Activated CD4-positive, alpha-beta memory T cell treated with anti-CD3 and anti-CD28 coated beads, Interleukin-2, amount 10 ng/mL, durations not matched to agents 7 days and 5 days (primary cell): Measurements from ENCODE around the gene QPCT. TPM values are rescaled to one million over a fixed set of nuclear protein-coding genes. Genes with fewer than 3 reads are reported as not detected.

Source experiments
- CTCF ChIA-PET: fragments of 350-600 bp; sonication (Branson Sonifier 250); formaldehyde crosslinking; loops from one replicate; lab custom pipeline; 2021; ENCODE audit warnings: antibody characterized with exemption, inconsistent platforms; lab: Charles Lee
- POLR2A ChIA-PET: fragments of 350-600 bp; sonication (Branson Sonifier 250); formaldehyde crosslinking; loops from one replicate; lab custom pipeline; 2021; ENCODE audit warnings: antibody characterized with exemption; lab: Charles Lee
- DNase-seq: peaks from one replicate; pipeline ENCODE4 v3.0.0-alpha.2; 2020
- H3K27ac Mint-ChIP-seq: one replicate; pipeline ENCODE4 v1.8.0; 2021; ENCODE audit warnings: mild to moderate bottlenecking, mixed read lengths
- H3K27me3 Mint-ChIP-seq: one replicate; pipeline ENCODE4 v1.8.0; 2021; ENCODE audit warnings: mixed read lengths
- H3K36me3 Mint-ChIP-seq: one replicate; pipeline ENCODE4 v1.8.0; 2021; ENCODE audit warnings: low read depth, mixed read lengths
- H3K4me1 Mint-ChIP-seq: one replicate; pipeline ENCODE4 v1.8.0; 2021; ENCODE audit warnings: mixed read lengths
- H3K4me3 Mint-ChIP-seq: one replicate; pipeline ENCODE4 v1.8.0; 2021; ENCODE audit warnings: mild to moderate bottlenecking, mixed read lengths
- H3K9me3 Mint-ChIP-seq: one replicate; pipeline ENCODE4 v1.8.0; 2021; ENCODE audit warnings: mixed read lengths
- total RNA-seq, 2 experiments: library from RNA; stranded (reverse); gene quantifications; one replicate each; pipeline ENCODE4 v1.2.3, GENCODE V29; 2021

QPCT gene
- total RNA-seq, 2 experiments from 2014 or later, result not detected

- no peaks in the 10 kb centered on the region for H3K9me3 Mint-ChIP-seq
- H3K36me3 Mint-ChIP-seq, result peaks cover 9% of the 10 kb centered on the region
- H3K4me3 Mint-ChIP-seq, result no peak overlapping the region
- POLR2A ChIA-PET, result no interaction called here
- CTCF ChIA-PET, result interaction anchor here (1.4 kb wide), 1 partner anchor 23 kb away, joined by 3 read pairs; no protein-coding TSS in a partner anchor
- no peak overlapping the region for H3K27ac Mint-ChIP-seq
- peaks cover 23% of the 10 kb centered on the region for H3K4me1 Mint-ChIP-seq
- DNase-seq, result no peak
- peaks cover 37% of the 10 kb centered on the region for H3K27me3 Mint-ChIP-seq
Measured at GRCh38 chr2:37326866-37327634, 17.4 kb upstream of the QPCT start.

DNA sequence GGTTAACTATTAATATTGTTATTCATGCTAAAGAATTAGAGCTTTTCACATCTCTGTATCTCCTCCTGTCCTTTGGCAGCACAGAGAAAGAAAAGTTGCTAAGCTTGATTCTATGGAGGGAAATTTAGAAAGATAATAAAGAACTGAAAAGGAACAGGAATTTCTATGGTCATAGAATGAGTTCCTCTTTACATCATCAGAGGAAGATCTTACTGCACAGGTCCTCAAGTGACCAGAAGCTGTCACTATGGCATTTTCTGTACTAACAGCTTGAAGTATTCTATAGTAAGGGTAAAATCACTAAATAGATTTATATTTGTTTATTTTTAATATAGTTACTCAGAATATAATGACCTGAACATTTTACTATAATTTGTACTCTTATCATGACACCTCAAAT, 13.7 kb upstream of the QPCT start:
- Mint-ChIP-seq H3K4me3 (no peak overlapping the region), H3K27me3 (peaks cover 51% of the 10 kb centered on the region), H3K36me3 (no peaks in the 10 kb centered on the region), H3K9me3 (no peaks in the 10 kb centered on the region), H3K4me1 (peaks cover 3% of the 10 kb centered on the region), H3K27ac (no peak overlapping the region)
- no peak for DNase-seq
- ChIA-PET CTCF (interaction anchor here (0.9 kb wide), 1 partner anchor 18 kb away, joined by 4 read pairs; no protein-coding TSS in a partner anchor), POLR2A (no interaction called here)

GRCh38 chr2:37332560-37332959, 11.9 kb upstream of the QPCT start:
- H3K9me3 Mint-ChIP-seq, result no peaks in the 10 kb centered on the region
- no peak overlapping the region for H3K27ac Mint-ChIP-seq
- no peak overlapping the region for H3K4me3 Mint-ChIP-seq
- H3K4me1 Mint-ChIP-seq, result no peaks in the 10 kb centered on the region
- CTCF ChIA-PET, result no interaction called here
- POLR2A ChIA-PET, result no interaction called here
- H3K27me3 Mint-ChIP-seq, result peaks cover 40% of the 10 kb centered on the region
- DNase-seq, result no peak
- no peaks in the 10 kb centered on the region for H3K36me3 Mint-ChIP-seq

DNA sequence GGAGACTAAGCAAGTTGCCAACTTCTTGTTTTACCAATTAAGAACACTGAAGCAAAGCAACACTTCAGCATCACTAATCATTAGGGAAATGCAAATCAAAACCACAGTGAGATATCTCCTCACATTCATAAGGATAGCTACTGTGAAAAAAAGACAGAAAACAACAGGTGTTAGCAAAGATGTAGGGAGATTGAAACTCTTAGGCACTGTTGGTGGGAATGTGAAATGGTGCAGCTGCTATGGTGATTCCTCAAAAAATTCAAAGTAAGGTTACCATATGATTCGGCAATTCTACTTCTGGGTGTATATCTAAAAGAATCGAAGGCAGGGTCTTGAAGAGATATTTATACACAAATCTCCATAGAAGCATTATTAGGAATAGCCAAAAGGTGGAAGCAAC, 11.2 kb upstream of the QPCT start:
- no peak overlapping the region for H3K4me3 Mint-ChIP-seq
- CTCF ChIA-PET, result no interaction called here
- H3K4me1 Mint-ChIP-seq, result no peaks in the 10 kb centered on the region
- POLR2A ChIA-PET, result no interaction called here
- peaks cover 42% of the 10 kb centered on the region for H3K27me3 Mint-ChIP-seq
- no peaks in the 10 kb centered on the region for H3K9me3 Mint-ChIP-seq
- DNase-seq, result no peak
- no peak overlapping the region for H3K27ac Mint-ChIP-seq
- H3K36me3 Mint-ChIP-seq, result no peaks in the 10 kb centered on the region

- ChIA-PET POLR2A (no interaction called here), CTCF (no interaction called here)
- no peak overlapping the region for H3K27ac Mint-ChIP-seq
- H3K9me3 Mint-ChIP-seq, result no peaks in the 10 kb centered on the region
- no peaks in the 10 kb centered on the region for H3K4me1 Mint-ChIP-seq
- H3K4me3 Mint-ChIP-seq, result no peak overlapping the region
- no peaks in the 10 kb centered on the region for H3K36me3 Mint-ChIP-seq
- H3K27me3 Mint-ChIP-seq, result peaks cover 55% of the 10 kb centered on the region
- DNase-seq, result no peak
Measured at GRCh38 chr2:37335604-37336003, 8.8 kb upstream of the QPCT start.

DNA sequence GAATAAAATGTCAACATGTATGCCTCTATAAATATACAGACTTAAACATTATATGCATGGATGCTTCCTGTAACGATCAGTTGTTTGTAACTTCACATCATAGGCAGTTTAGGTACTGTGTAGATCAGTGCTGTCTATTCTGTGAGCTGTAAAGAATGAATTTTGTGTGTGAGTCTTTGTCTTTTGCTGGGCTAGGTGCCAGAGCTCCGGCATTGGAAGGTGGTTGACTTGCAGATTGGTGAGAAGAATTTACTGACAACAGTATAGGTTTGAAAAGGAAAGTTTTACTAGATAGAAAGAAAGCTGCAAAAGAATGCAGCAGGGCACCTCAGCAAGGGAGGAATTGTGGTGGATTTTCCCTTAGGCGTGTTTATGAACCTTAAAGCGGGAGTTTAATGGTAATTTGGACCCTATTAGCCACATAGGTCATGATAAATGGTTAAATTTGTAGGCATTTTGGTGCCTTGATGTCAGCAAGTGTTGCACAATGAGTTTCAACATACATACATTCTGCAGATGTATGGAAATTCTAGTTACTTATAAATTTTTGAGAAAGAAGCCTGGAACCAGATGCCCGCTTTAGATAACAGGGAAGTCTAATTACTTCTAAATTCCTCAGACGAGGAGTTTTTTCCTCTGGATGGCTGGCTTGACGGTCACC, 6.7 kb upstream of the QPCT start:
- Mint-ChIP-seq H3K36me3 (no peaks in the 10 kb centered on the region), H3K9me3 (no peaks in the 10 kb centered on the region), H3K27me3 (peaks cover 51% of the 10 kb centered on the region), H3K4me1 (no peaks in the 10 kb centered on the region), H3K4me3 (no peak overlapping the region), H3K27ac (no peak overlapping the region)
- ChIA-PET POLR2A (interaction anchor here (0.7 kb wide), 1 partner anchor 14 kb away, joined by 3 read pairs; no protein-coding TSS in a partner anchor), CTCF (interaction anchor here (1.5 kb wide), 1 partner anchor 15 kb away, joined by 3 read pairs; no protein-coding TSS in a partner anchor)
- no peak for DNase-seq

GRCh38 chr2:37338933-37339332, 5.5 kb upstream of the QPCT start:
- no peak overlapping the region for H3K27ac Mint-ChIP-seq
- no peaks in the 10 kb centered on the region for H3K36me3 Mint-ChIP-seq
- DNase-seq, result no peak
- CTCF ChIA-PET, result no interaction called here
- H3K27me3 Mint-ChIP-seq, result peaks cover 51% of the 10 kb centered on the region
- H3K4me1 Mint-ChIP-seq, result no peaks in the 10 kb centered on the region
- H3K4me3 Mint-ChIP-seq, result no peak overlapping the region
- POLR2A ChIA-PET, result no interaction called here
- no peaks in the 10 kb centered on the region for H3K9me3 Mint-ChIP-seq

GRCh38 chr2:37340637-37341036, 3.8 kb upstream of the QPCT start:
- Mint-ChIP-seq H3K27ac (no peak overlapping the region), H3K36me3 (no peaks in the 10 kb centered on the region), H3K4me3 (no peak overlapping the region), H3K9me3 (no peaks in the 10 kb centered on the region), H3K27me3 (peaks cover 54% of the 10 kb centered on the region), H3K4me1 (peaks cover 9% of the 10 kb centered on the region)
- ChIA-PET POLR2A (no interaction called here), CTCF (no interaction called here)
- DNase-seq, result no peak

DNA sequence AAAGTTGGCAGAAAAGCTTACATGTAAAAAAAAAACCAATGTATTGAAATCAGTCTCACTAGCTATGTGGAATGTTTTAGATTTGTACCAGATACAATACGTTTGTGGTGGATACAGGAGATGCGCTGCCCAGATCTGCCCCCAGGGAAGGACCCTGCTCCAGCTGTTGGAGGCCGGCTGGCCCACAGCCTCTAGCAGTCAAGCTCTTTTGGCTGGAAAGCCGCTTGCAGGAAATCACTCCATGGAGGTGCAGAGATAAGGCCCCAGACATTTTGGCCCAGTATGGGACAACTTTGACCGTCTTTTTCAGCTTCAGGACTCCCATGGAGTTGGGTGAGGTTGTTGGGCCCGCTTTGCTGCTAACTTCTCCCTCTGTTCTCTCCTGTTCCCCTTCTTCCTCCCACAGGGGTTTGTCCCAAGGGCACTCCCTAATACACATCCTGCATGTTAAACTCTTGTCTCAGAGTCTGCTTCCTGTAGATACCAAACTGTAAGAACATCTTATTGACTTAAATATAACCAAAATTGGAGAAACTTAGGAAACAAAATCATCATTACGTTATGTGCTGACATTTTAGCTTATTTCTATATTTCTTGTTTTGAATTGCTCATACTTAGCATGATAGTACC, 1.7 kb upstream of the QPCT start:
- ChIA-PET POLR2A (no interaction called here), CTCF (interaction anchor here (1.5 kb wide), 1 partner anchor 53 kb away, joined by 4 read pairs; no protein-coding TSS in a partner anchor)
- H3K27me3 Mint-ChIP-seq, result peaks cover 62% of the 10 kb centered on the region
- no peaks in the 10 kb centered on the region for H3K9me3 Mint-ChIP-seq
- no peaks in the 10 kb centered on the region for H3K36me3 Mint-ChIP-seq
- no peak overlapping the region for H3K27ac Mint-ChIP-seq
- H3K4me3 Mint-ChIP-seq, result no peak overlapping the region
- peaks cover 9% of the 10 kb centered on the region for H3K4me1 Mint-ChIP-seq
- no peak for DNase-seq

GRCh38 chr2:37343537-37344434, 644 bp upstream of the QPCT start:
- no peak overlapping the region for H3K27ac Mint-ChIP-seq
- H3K4me3 Mint-ChIP-seq, result peak overlapping the region; percentile 70
- no peaks in the 10 kb centered on the region for H3K9me3 Mint-ChIP-seq
- ChIA-PET POLR2A (no interaction called here), CTCF (interaction anchor here (1.5 kb wide), 1 partner anchor 52 kb away, joined by 4 read pairs; no protein-coding TSS in a partner anchor)
- peaks cover 9% of the 10 kb centered on the region for H3K4me1 Mint-ChIP-seq
- no peak for DNase-seq
- H3K27me3 Mint-ChIP-seq, result peaks cover 66% of the 10 kb centered on the region
- no peaks in the 10 kb centered on the region for H3K36me3 Mint-ChIP-seq

DNA sequence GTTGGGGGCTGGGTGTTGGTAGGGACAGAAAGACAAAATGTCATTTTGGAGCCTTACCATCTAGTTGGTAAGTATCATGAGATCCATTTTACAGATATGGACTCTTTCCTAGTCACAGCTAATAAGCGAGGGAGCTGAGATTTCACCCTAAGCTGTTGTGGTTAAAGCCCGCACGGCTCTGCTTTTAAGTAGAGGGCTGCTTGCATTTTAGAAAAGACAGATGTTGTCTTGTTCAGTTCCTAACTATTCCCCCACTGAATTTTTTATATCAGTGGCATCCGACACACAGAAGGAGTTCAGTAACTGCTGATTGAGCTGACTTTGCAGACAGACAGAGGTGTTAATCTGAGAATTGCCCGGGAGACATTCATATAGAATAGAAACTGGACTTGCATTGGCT, 3.7 kb downstream of the QPCT start:
- H3K27me3 Mint-ChIP-seq, result peaks cover 52% of the 10 kb centered on the region
- CTCF ChIA-PET, result no interaction called here
- POLR2A ChIA-PET, result no interaction called here

GRCh38 chr2:37349231-37349860, 4.9 kb downstream of the QPCT start:
- DNase-seq, result no peak
- Mint-ChIP-seq H3K27me3 (peaks cover 47% of the 10 kb centered on the region), H3K9me3 (no peaks in the 10 kb centered on the region), H3K4me3 (no peak overlapping the region), H3K4me1 (peaks cover 6% of the 10 kb centered on the region), H3K36me3 (no peaks in the 10 kb centered on the region), H3K27ac (no peak overlapping the region)
- CTCF ChIA-PET, result no interaction called here
- POLR2A ChIA-PET, result no interaction called here

More for the DNA sequence above, 3.7 kb downstream of the QPCT start:
- DNase-seq, result no peak
- H3K36me3 Mint-ChIP-seq, result no peaks in the 10 kb centered on the region
- H3K9me3 Mint-ChIP-seq, result no peaks in the 10 kb centered on the region
- no peak overlapping the region for H3K4me3 Mint-ChIP-seq
- H3K4me1 Mint-ChIP-seq, result peaks cover 9% of the 10 kb centered on the region
- H3K27ac Mint-ChIP-seq, result no peak overlapping the region
